ENCODE measurements around the gene BICC1.

BICC1 gene

GRCh38 chr10:58820861-58821751 is 308.4 kb downstream of the BICC1 start:
- DNase-seq (ENCODE audit: low read depth in 3 of 3) = no peak

GRCh38 chr10:58821752-58822056 is 309.0 kb downstream of the BICC1 start:
- no peak for DNase-seq (ENCODE audit: low read depth in 3 of 3)

- DNase-seq (ENCODE audit: low read depth in 3 of 3) = no peak
These were observed 311.3 kb downstream of the BICC1 start for GRCh38 chr10:58823983-58824382.

GRCh38 chr10:58824396-58824795 is 311.7 kb downstream of the BICC1 start:
- no peak for DNase-seq (ENCODE audit: low read depth in 3 of 3)

GRCh38 chr10:58826694-58827093 is 314.0 kb downstream of the BICC1 start:
- no peak for DNase-seq (ENCODE audit: low read depth in 3 of 3)

GRCh38 chr10:58827381-58827780 is 314.7 kb downstream of the BICC1 start:
- DNase-seq (ENCODE audit: low read depth in 3 of 3) = no peak

- DNase-seq (ENCODE audit: low read depth in 3 of 3) = no peak
These were observed 317.2 kb downstream of the BICC1 start for GRCh38 chr10:58829839-58830238.

GRCh38 chr10:58830697-58831096 is 318.0 kb downstream of the BICC1 start:
- DNase-seq (ENCODE audit: low read depth in 3 of 3) = no peak

GRCh38 chr10:58833771-58834561 is 321.3 kb downstream of the BICC1 start:
- DNase-seq (ENCODE audit: low read depth in 3 of 3) = no peak

GRCh38 chr10:58836176-58836700 is 323.6 kb downstream of the BICC1 start:
- DNase-seq (ENCODE audit: low read depth in 3 of 3) = no peak

GRCh38 chr10:58836991-58837575 is 324.4 kb downstream of the BICC1 start:
- no peak for DNase-seq (ENCODE audit: low read depth in 3 of 3)

GRCh38 chr10:58837826-58838225 is 325.2 kb downstream of the BICC1 start:
- no peak for DNase-seq (ENCODE audit: low read depth in 3 of 3)

GRCh38 chr10:58838561-58839208 is 326.0 kb downstream of the BICC1 start:
- DNase-seq (ENCODE audit: low read depth in 3 of 3) = no peak

GRCh38 chr10:58839771-58840170 is 327.1 kb downstream of the BICC1 start:
- no peak for DNase-seq (ENCODE audit: low read depth in 3 of 3)

GRCh38 chr10:58840840-58841435 is 328.3 kb downstream of the BICC1 start:
- no peak for DNase-seq (ENCODE audit: low read depth in 3 of 3)

GRCh38 chr10:58842860-58843376 is 330.2 kb downstream of the BICC1 start:
- DNase-seq (ENCODE audit: low read depth in 3 of 3) = no peak

- no peak for DNase-seq (ENCODE audit: low read depth in 3 of 3)
These were observed 331.1 kb downstream of the BICC1 start for GRCh38 chr10:58843760-58844159.

- DNase-seq (ENCODE audit: low read depth in 3 of 3) = no peak
These were observed 332.0 kb downstream of the BICC1 start for GRCh38 chr10:58844680-58845079.

GRCh38 chr10:58846856-58847255 is 334.2 kb downstream of the BICC1 start:
- no peak for DNase-seq (ENCODE audit: low read depth in 3 of 3)

GRCh38 chr10:58851606-58852005 is 338.9 kb downstream of the BICC1 start:
- no peak for DNase-seq (ENCODE audit: low read depth in 3 of 3)

- DNase-seq (ENCODE audit: low read depth in 3 of 3) = no peak
These were observed 341.0 kb downstream of the BICC1 start for GRCh38 chr10:58853668-58854067.

Measured in stimulated activated CD4-positive, alpha-beta T cell treated with anti-CD3 and anti-CD28 coated beads, TNF-alpha, amount 100 ng/mL, for 4 hours (primary cell).